Posterior cingulate gyrus (tissue), 11 donors: ENCODE measurements around the gene PGLYRP4.
A peak's percentile ranks its signal among the peaks of the same experiment; 100 is the strongest.
"Not testable (repeated sequence)": the region's sequence is repeated elsewhere in the genome, so short reads cannot be mapped to it uniquely, and the experiment has no call there.

ENCODE experiments used
- DNase-seq, 10 donors: peaks; one replicate each; pipeline versions ENCODE4 v3.0.0 to v3.0.0-alpha.2; 2020 to 2021; ENCODE audit warnings: mixed read lengths in 3 of 10
- intact Hi-C: fragments of 100-400 bp; cut with DNase I; formaldehyde crosslinking; loops from one replicate; pipeline ENCODE4 v1.15.1; 2023

Gene PGLYRP4

GRCh38 chr1:153357076-153357852 is 8.6 kb upstream of the PGLYRP4 start:
- peak in 3 of 10 donors; percentile 25 to 90 (median 26) for DNase-seq
- intact Hi-C loops, result loop anchor here (10.0 kb wide), 1 partner anchor 208 kb away; the partner anchor contains the start of gene S100A2

- no peak for DNase-seq
- intact Hi-C loops, result loop anchor here (10.0 kb wide), 1 partner anchor 208 kb away; the partner anchor contains the start of gene S100A2
Measured at GRCh38 chr1:153356392-153357075, 7.9 kb upstream of the PGLYRP4 start.

GRCh38 chr1:153355445-153356071 is 6.9 kb upstream of the PGLYRP4 start:
- peak in 3 of 10 donors; percentile 29 to 88 (median 48) for DNase-seq
- intact Hi-C loops, result loop anchor here (10.0 kb wide), 1 partner anchor 209 kb away; the partner anchor contains the start of gene S100A2

- intact Hi-C loops, result loop anchor here (10.0 kb wide), 1 partner anchor 210 kb away; the partner anchor contains the start of gene S100A2
- no peak for DNase-seq
Measured at GRCh38 chr1:153354515-153355193, 6.0 kb upstream of the PGLYRP4 start.

GRCh38 chr1:153353226-153353947 is 4.7 kb upstream of the PGLYRP4 start:
- no peak for DNase-seq
- intact Hi-C loops, result loop anchor here (10.0 kb wide), 1 partner anchor 211 kb away; the partner anchor contains the start of gene S100A2

- peak; percentile 23 to 96 (median 75) for DNase-seq
Measured at GRCh38 chr1:153352523-153352922, 3.9 kb upstream of the PGLYRP4 start.

GRCh38 chr1:153350321-153350957 is 1.8 kb upstream of the PGLYRP4 start:
- intact Hi-C loops, result loop anchor here (10.0 kb wide), 1 partner anchor 214 kb away; the partner anchor contains the start of gene S100A2
- DNase-seq, result no peak

More at GRCh38 chr1:153352523-153352922, 3.9 kb upstream of the PGLYRP4 start:
- intact Hi-C loops, result loop anchor here (1.0 to 10.0 kb wide), 2 partner anchors 143 to 212 kb away; partner anchors contain the start of gene S100A2

GRCh38 chr1:153349363-153350320 is 1.0 kb upstream of the PGLYRP4 start:
- DNase-seq, result no peak
- intact Hi-C loops, result loop anchor here (10.0 kb wide), 1 partner anchor 215 kb away; the partner anchor contains the start of gene S100A2

GRCh38 chr1:153347856-153348255 is 785 bp downstream of the PGLYRP4 start:
- intact Hi-C loops, result no loop called here

GRCh38 chr1:153347049-153347448 is 1.6 kb downstream of the PGLYRP4 start:
- intact Hi-C loops, DNase-seq: not testable (repeated sequence)

More at GRCh38 chr1:153347856-153348255, 785 bp downstream of the PGLYRP4 start:
- DNase-seq, result no peak

- intact Hi-C loops, result no loop called here
- no peak for DNase-seq
Measured at GRCh38 chr1:153346077-153346723, 2.4 kb downstream of the PGLYRP4 start.

- DNase-seq, result no peak
- intact Hi-C loops, result no loop called here
Measured at GRCh38 chr1:153345187-153346076, 3.2 kb downstream of the PGLYRP4 start.

GRCh38 chr1:153344718-153345025 is 4.0 kb downstream of the PGLYRP4 start:
- DNase-seq, result no peak

GRCh38 chr1:153343811-153344717 is 4.6 kb downstream of the PGLYRP4 start:
- intact Hi-C loops, result no loop called here
- DNase-seq, result no peak

More at GRCh38 chr1:153344718-153345025, 4.0 kb downstream of the PGLYRP4 start:
- intact Hi-C loops, result no loop called here

GRCh38 chr1:153343040-153343681 is 5.5 kb downstream of the PGLYRP4 start:
- no peak for DNase-seq
- intact Hi-C loops, result no loop called here
